GM18858 (cell line): ENCODE data around the gene TMEM38B.
"Not testable (repeated sequence)": the region's sequence is repeated elsewhere in the genome, so short reads cannot be mapped to it uniquely, and the experiment has no call there.

Experiments
- ATAC-seq: cut with Tn5 transposase; IDR thresholded peaks from one replicate; pipeline ENCODE4 v1.9.1; 2021; ENCODE audit not compliant: unreplicated experiment

TMEM38B gene

DNA sequence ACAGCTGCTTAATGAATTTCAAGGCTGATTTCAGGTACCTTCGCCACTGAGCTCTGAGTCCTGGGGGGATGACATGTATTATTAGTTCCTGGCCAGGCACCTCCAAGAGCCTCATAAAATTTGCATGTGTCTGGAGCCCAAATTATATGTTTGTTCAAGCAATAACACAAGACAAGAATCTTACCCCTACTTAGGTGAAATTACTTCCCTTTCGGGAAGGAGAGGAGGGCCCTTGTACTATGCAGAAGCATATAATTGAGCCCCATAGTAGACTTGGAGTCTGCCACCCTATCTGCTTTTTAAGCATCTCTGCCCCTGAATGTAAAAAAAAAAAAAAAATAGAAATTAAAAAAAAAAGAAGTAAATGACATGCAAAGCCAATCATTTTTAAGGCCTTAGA is 13.0 kb upstream of the TMEM38B start:
- ATAC-seq: no peak

DNA sequence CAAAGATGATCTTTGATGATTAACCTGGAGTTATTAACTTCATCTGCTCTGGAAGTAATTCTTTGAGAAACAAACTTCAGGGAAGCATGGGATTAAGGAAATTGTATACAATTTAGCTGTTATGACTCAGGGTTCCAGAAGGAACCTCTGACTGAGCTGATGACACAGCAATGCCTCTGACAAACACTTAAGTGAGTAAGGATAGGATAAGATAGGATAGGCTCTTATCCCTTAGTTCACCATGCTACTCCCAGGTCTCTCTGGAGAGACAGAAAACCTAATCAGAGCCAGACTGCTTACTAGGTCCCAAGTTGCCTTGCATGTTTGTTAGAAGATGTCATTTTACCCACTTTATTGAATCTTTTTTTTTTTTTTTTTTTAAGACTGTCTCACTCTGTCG is 12.6 kb upstream of the TMEM38B start:
- ATAC-seq: no peak

GRCh38 chr9:105683688-105684275 is 10.6 kb upstream of the TMEM38B start:
- no peak for ATAC-seq

DNA sequence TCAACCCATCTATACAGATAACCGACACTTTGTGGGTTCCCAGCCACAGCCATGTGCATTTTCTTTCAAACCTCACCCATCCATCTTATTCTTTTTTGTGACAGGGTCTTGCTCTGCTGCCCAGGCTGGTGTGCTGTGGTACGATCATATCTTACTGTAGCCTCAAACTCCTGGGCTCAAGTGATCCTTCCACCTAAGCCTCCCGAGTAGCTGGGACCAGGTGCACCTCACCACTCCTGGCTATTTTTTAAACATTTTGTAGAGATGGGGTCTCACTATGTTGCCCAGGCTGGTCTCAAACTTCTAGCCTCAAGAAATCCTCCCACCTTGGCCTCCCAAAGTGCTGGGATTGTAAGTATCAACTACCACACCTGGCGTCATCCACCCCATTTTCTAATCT is 7.4 kb upstream of the TMEM38B start:
- ATAC-seq: no peak

GRCh38 chr9:105690742-105691141 is 3.6 kb upstream of the TMEM38B start:
- ATAC-seq: no peak

DNA sequence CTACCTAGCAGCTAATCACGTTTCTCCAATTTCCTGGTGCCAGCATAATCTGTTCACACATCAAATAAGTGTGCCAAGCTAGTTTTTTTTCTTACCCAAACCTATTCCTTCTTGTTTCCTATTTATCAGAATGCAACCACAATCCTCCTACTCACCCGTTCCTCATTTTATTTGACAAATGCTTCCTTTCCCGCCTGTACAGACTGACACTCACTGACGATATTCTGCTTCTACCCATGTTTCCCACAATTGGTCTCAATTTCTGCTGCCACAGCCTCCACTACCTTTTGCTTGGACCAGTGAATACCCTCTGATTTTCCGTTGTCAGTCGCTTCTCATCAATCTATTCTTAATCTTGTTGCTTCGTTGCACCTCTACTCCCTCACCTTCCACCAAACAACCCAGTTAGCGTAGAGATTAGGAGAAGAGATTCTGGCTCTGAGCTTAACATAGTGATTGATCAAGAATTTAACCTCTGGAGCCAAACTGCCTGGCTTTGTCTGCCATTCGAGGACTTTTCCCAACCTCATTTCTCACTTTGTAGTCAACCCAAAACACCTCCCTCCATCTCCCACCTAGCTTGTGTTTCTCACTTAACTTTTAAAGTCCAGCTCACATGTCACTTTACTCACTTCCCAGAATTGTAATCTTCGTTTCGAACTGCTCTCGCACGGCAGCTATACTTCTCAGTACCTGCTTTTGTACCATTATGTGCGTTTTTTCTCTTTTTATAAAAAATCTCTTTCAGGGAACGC is 729 bp upstream of the TMEM38B start:
- peak; percentile 28 for ATAC-seq

GRCh38 chr9:105694848-105695581 is 674 bp downstream of the TMEM38B start:
- ATAC-seq: peak; percentile 51

- no peak for ATAC-seq
These were observed 2.0 kb downstream of the TMEM38B start for GRCh38 chr9:105696219-105696793.

DNA sequence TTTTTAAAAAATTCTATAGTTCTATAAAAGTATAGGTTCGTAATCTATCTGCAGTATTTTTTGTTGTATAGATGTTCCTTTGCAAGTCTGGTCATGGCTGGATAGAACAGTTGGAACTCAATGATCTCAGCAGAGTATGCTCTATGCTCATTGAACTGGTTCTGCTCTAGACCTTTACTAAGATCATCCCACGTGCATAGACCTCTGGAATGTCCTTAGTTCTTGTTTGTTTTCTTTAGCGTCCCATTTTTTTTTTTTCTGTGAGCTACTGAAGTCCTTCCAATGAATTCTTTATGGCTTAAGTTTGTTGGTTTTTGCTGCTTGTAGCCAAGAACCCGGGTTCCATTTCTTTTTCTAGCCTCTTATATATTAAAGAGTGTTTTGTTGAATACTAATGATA is 3.5 kb downstream of the TMEM38B start:
- ATAC-seq: no peak

DNA sequence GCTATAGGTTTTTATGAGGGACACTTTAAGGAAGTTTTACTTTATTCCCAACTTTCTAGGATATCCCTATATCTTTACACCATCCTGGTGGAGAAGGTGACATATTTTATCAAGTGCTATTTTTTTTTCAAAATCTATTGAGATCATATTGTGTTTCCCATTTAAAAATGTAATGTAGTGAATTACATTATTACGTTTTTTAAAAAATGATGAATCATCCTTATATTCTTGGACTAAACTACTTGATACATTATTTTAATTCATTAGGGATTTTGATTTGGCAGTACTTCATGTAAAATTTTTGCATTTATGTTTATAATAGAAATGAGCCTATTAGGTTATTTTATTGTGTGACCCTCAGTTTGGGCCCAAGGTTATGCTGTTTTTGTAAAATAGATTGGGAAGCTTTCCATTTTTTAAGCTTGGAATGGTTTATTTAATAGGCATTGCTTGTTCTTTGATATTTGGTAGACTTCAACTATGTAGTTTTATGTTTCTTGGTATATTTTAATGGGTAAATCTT is 4.1 kb downstream of the TMEM38B start:
- no peak for ATAC-seq

GRCh38 chr9:105700668-105701067 is 6.3 kb downstream of the TMEM38B start:
- no peak for ATAC-seq

DNA sequence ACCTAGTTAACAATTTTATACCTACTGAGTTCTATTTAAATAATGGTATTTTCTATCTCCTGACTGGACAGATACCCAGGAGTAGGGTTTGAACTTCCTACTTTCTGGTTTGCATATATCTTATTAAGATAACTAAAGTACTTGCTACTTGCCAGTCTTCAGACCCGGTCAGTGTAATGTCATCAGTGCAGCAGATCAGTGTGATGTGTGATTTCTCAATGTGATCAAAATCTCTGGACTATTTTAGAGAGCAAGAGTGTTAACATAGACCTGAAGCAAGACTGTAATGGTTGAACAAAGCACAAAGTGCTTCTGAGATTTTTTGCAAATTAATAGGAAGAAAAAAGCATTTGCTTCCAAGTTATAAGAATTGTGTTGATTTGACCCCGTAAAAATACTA is 6.8 kb downstream of the TMEM38B start:
- ATAC-seq: no peak

- ATAC-seq: no peak
These were observed 7.9 kb downstream of the TMEM38B start for GRCh38 chr9:105702207-105702606.

- ATAC-seq: not testable (repeated sequence)
These were observed 9.3 kb downstream of the TMEM38B start for GRCh38 chr9:105703638-105704037.

GRCh38 chr9:105706156-105706555 is 11.8 kb downstream of the TMEM38B start:
- ATAC-seq: no peak

GRCh38 chr9:105708405-105708804 is 14.1 kb downstream of the TMEM38B start:
- ATAC-seq: peak; percentile 67

GRCh38 chr9:105710638-105711037 is 16.3 kb downstream of the TMEM38B start:
- no peak for ATAC-seq

GRCh38 chr9:105711867-105712266 is 17.5 kb downstream of the TMEM38B start:
- ATAC-seq: no peak

GRCh38 chr9:105712297-105712696 is 18.0 kb downstream of the TMEM38B start:
- no peak for ATAC-seq

DNA sequence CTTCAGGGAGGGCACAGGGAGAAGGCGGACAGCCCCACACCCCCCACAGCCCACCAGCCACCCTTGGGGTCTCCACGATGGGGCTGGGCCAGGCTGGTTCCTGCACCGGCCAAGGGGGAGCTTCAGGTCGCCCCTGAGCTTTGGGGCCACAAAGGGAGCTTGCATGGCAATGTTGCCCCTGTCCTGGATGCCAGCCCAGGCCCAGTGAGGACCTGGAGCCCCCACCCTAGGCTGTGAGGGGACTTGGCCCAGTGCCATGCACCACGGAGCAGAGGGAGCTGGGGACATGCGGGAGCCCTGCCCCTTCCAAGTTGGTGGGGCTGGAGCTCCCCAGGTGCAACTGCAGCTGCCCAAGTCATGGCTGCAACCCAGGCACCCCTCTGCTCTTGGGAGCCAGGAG is 18.4 kb downstream of the TMEM38B start:
- ATAC-seq: no peak

GRCh38 chr9:105713260-105714019 is 19.1 kb downstream of the TMEM38B start:
- ATAC-seq: no peak
